ENCODE data around the gene CHCHD4.
"Not testable (repeated sequence)": the region's sequence is repeated elsewhere in the genome, so short reads cannot be mapped to it uniquely, and the experiment has no call there.

CHCHD4 gene

DNA sequence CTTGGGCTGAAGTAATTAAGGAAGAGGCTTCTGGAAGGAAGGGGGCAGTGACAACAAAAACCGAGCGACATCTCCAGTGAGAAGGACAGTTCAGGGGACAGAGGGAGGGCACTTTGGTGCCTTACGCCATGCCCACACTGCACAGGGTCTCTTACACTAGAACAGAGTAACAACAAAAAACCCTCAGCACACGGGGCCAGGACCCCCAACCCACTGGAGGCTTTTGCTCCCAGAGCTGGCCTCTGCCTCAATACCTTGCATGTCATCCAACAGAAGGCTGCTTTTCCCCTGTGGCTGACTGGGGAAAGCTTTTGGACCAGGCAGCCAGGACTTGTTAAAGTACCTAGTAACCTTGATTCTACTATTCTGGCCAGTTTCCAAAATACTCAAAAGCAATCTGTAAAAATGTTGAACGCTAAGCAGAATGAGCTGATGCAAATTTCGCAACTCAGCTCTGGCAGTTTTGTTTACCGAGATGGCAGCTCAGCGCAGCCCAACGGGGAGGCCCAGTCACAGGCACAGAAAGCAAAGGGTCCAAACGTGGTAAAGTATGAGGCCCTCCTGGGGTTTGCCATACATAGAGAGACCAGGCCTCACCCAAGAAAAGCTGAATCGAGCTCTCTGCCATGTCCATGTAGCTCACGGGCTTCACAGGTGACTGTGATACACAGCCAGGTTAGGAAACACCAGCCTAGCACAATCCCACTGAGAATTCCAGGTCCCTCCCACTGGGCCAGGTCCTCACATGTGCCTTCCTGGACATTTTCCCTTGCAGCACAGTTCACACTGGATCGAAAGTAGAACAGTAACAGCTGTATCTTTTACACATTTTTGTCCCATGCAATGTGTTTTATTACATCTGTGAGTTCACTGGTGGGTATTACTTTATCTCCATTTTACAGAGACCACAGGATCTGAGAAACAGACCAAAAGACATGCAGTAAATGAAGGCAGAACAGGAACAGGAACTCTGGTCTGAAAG lies 6.0 kb downstream of the CHCHD4 start:
- DNase-seq = no peak

DNA sequence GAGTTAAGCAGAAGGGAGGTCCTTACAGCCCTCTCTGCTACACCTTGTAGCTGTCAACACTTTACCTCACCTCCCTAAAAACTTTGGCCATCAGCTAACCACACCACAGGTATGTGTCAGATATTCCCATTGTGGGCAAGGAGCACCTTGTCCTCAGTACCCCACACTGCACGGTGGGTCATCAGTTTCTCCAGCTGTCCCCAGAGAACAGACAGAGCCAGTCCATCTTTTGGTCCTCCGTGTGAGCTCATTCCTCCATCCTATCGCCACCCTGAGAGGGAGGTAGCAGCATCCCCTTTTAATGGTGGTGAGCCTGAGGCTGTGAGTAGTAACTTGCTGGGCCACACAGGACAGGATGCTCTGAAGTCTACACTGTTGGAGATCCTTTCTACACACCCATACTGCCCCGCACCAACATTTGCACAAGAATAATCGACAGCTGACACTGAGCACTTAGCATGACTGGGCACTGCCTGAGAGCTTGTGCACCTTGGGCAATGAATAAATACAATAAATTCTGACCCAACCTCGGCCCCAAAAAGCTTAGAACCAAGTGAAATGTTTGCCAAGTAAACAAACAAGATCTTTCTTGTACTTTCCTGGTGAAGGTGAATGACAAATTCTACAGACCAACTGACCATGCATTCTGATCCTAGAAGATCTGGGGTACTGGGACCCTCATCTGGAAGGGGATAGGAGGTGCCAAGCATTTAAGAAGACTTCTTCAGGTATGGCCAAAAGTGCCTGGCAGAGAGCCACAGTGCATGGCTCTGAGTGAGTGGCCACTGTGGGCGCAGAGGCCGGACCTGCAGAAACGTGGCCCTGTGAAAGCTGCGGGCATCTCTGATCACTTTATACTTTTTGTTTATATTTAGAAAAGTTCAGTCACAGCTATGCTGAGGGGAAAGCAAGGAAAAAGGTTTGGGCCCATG lies 6.9 kb downstream of the CHCHD4 start:
- DNase-seq = no peak

GRCh38 chr3:14113965-14114635 lies 10.6 kb downstream of the CHCHD4 start:
- DNase-seq = no peak

DNA sequence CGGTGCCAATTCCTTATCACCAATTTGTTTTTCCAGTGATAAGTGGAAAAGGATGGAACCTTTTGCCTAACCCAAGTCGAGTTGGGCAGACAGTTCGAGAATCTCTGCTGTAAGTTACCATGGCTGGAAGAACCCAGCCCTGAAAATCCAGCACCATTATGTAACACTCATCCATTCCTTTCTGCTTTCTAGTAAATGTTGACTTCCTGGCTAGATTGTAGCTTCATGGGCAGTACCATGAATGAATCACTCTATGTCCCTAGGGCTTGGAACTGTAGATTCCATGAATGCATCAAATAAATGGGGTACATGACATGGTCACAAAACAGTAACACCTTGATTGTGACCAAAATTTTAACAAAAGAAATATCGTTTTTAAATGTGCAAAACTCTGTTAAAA lies 14.0 kb downstream of the CHCHD4 start:
- no peak for DNase-seq

DNA sequence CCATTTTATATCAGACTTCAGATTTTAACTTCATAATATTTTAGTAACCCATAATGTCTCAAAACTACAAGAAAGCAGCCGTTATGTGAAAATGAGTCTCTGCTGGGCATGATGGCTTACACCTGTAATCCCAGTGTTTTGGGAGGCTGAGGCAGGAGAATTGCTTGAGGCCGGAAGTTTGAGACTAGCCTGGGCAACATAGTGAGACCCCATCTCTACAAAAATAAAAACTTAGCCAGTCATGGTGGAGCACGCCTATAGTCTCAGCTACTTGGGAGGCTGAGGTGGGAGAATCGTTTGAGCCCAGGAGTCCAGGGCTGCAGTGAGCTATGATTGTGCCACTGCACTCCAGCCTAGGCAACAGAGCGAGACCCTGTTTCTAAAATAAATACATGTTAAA lies 14.8 kb downstream of the CHCHD4 start:
- DNase-seq = not testable (repeated sequence)

DNA sequence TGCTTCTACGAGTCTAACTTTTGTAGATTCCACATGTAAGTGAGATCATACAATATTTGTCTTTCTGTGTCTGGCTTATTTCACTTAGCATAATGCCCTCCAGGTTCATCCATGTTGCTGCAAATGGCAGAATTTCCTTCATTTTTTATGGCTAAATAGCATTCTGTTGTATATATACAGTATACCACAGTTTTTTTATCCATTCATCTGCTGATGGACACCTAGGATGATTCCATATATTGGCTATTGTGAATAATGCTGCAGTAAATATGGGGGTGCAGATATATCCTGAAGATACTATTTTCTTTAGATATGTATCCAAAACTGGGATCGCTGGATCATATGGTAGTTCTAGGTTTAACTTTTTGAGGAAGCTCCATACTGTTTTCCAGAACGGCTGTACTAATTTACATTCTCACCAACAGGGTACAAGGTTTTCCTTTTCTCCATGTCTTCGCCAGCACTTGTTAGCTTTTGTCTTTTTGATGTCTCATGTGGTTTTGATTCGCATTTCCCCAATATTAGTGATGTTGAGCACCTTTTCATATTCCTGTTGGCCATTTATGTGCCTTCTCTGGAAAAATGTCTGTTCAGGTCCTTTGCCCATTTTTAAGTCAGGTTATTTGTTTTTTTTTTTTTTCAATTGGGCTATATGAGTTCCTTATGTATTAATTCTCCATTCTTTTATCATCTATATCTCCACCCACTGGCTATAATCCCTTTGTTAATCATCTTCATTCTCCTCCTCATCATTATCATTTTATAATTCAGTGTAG lies 26.9 kb downstream of the CHCHD4 start:
- no peak for DNase-seq

DNA sequence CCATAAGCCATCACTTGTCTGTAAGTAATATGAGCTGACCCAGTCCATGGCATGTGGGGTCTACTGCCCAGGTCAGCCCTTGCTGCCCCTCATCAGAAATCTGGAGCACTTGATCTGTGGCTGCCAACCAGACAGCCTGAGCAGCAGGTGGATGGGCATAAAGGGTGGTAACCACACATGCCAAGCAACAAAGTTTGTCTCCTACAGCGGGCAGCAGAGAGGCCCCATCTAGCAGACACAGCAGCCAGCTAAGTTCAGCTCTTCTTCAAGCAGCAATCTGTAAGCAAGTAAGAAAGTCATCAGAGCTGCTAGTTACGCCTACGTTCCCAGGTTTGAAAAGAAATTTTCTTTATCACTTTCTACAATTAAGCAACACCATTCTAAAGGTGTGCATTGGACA lies 27.9 kb downstream of the CHCHD4 start:
- DNase-seq = no peak

GRCh38 chr3:14093831-14094230 lies 30.8 kb downstream of the CHCHD4 start:
- no peak for DNase-seq

GRCh38 chr3:14092464-14092863 lies 32.2 kb downstream of the CHCHD4 start:
- no peak for DNase-seq

DNA sequence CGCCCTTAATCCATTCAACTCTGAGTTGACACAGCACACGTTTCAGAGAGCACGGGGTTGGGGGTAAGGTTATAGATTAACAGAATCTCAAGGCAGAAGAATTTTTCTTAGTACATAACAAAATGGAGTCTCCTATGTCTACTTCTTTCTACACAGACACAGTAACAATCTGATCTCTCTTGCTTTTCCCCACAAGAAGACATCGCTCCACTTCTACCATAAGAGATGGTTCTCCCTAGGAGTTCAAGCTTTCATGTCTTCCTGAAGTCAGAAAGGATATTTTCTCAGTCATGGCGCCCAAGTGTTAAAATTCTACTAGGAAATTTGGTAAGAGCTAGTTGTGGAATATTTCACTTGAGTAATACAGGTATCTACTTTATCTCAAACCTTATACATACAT lies 32.7 kb downstream of the CHCHD4 start:
- DNase-seq = not testable (repeated sequence)

DNA sequence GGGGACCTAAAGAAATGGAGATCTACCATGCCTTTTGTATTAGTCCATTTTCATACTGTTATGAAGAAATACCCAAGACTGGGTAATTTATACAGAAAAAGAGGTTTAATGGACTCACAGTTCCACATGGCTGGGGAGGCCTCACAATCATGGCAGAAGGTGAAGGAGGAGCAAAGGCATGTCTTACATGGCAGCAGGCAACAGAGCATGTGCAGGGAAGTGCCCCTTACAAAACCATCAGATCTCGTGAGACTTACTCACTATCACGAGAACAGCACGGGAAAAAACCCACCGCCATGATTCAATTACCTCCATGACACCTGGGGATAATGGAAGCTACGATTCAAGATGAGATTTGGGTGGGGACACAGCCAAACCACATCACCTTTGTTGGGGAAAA lies 37.2 kb downstream of the CHCHD4 start:
- DNase-seq = not testable (repeated sequence)

- DNase-seq = no peak
Measured at GRCh38 chr3:14082108-14082657, 42.5 kb downstream of the CHCHD4 start.

GRCh38 chr3:14077310-14077709 lies 47.4 kb downstream of the CHCHD4 start:
- no peak for DNase-seq

DNA sequence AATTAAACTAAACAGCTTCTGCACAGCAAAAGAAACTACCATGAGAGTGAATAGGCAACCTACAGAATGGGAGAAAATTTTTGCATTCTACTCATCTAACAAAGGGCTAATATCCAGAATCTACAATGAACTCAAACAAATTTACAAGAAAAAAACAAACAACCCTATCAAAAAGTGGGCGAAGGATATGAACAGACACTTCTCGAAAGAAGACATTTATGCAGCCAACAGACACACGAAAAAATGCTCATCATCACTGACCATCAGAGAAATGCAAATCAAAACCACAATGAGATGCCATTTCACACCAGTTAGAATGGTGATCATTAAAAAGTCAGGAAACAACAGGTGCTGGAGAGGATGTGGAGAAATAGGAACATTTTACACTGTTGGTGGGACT lies 49.4 kb downstream of the CHCHD4 start:
- DNase-seq = not testable (repeated sequence)

DNA sequence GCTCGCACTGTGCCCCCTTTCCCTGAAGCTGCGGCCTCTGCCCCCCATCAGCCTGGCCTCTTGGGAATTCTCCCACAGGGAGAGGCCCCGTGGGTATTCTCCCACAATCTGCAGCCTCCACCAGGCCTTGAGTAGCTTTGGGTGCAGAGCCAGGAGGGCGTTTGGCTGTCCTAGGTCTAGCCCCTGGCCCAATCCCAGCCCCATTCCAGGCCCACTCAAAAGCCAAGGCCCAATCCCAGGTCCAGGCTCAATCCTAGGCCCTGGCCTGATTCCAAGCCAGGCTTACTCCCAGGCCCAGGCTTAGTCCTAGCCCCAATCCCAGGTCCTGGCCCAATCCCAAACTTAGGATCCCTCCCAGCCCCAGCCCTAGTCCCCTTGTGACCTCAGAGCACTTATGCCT lies 59.8 kb downstream of the CHCHD4 start:
- no peak for DNase-seq

DNA sequence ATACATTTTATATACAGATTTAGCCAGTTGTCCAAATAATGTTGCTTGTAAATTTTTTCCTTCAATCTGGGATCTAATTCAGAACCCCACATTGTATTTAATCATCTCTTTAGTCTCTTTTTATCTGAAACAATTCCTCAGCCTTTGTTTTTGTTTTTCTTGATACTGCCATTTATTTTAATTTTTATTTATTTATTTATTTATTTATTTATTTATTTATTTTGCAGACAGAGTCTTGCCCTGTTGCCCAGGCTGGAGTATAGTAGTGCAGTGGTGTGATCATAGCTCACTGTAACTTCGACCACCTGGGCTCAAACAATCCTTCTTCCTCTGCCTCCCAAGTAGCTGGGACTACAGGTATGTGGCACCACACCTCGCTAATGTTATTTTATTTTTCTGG lies 61.5 kb downstream of the CHCHD4 start:
- DNase-seq = no peak
